GM12873 (cell line): ENCODE data around the gene CPT1B.

Experiments
- TF ChIP-seq, protein P1 (sequence below): IDR thresholded peaks from 2 replicates; pipeline ENCODE4 v1.5.1; 2012; ENCODE audit warnings: low read depth, mild to moderate bottlenecking, moderate library complexity, low read length, control low read depth; ENCODE audit not compliant: insufficient read depth; ENCODE audit errors: missing control alignments

Gene CPT1B

DNA sequence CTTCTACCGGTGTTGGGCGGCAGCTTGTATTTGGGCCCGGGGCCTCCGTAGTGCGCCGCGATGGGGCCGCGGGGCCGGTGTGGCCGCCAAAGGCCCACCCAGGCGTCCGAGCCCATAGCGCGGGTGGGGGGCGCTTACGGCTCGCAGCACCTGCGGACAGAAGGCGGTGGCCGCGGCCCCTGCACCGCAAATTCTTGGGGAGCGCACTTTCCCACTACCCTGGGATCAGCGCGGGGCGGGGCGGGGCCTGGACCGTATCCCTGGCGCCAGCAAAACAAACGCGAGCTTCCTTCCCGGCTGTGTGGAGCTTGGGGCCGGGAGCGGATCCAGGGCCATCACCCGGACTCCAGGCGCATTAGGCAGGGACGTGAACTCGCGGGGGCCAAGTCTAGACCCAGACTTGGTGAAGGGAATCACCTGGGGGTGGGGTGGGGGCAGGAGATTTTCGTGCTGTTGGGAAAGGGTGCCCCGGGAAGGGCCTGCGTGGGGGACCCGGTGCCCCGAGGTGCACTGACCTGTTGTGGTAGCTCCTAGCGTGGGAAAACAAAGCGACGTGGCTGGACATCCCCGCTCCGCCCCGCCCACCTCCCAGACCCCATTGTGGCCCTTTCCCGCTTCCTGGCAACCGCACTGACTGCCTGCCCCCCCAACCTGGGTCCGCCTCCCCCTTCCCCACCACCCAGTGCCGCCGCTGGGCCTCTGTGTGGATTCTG lies 46.1 kb downstream of the CPT1B start:
- TF ChIP-seq, protein P1, sequence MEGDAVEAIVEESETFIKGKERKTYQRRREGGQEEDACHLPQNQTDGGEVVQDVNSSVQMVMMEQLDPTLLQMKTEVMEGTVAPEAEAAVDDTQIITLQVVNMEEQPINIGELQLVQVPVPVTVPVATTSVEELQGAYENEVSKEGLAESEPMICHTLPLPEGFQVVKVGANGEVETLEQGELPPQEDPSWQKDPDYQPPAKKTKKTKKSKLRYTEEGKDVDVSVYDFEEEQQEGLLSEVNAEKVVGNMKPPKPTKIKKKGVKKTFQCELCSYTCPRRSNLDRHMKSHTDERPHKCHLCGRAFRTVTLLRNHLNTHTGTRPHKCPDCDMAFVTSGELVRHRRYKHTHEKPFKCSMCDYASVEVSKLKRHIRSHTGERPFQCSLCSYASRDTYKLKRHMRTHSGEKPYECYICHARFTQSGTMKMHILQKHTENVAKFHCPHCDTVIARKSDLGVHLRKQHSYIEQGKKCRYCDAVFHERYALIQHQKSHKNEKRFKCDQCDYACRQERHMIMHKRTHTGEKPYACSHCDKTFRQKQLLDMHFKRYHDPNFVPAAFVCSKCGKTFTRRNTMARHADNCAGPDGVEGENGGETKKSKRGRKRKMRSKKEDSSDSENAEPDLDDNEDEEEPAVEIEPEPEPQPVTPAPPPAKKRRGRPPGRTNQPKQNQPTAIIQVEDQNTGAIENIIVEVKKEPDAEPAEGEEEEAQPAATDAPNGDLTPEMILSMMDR, result no peak

DNA sequence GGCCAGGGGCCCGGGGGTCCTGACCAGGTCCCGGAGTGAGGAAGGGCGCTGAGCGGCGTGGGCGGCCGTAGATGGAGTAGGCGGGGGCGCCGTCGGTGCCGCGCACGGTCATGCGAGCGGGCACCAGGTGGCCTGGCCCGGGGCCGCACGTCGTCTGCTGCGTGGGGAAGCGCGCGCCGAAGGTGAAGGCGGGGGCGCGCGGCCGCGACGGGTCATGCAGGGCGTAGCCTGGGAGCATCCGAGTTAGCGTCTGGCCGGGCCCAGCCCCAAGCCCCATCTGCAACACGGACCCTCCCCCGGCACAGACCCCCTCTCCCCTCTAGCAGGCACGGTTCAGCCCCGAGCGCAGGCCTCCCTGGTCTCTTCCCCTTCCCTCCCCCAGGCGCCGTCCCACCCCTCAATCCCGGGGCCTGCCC lies 46.7 kb downstream of the CPT1B start:
- TF ChIP-seq, protein P1, result no peak

DNA sequence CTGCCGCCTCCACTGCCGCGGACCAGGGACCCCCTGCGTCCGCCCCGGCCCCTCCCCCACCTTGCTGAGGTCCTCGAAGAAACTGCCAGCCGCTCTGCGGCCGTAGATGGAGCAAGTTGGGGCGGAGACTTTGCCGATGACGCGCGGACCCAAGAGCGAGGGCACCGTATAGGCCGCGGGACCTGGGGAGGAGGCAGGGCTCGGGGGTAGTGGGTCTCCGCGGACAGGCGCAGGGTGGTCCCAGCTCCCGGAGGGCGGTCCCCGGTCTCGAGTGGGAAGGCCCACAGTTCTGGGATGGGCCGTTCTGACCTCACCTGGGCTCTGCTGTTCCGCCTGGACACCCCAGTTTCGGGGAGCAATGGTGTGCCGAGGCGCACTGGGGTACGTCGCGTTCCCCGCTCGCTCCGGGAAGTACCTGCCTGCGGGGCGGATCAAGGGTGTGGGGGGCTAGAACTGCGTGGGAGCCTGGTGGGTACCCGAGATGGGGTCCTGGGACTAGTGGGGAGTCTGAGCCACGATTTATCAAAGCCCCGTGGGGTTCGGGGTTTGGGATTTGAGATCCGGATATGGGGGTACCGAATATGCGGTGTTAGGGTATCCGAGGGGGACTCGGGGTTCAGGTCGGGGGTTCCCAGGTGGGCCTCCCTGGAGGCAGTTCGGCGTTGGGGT lies 47.2 kb downstream of the CPT1B start:
- TF ChIP-seq, protein P1, result no peak

DNA sequence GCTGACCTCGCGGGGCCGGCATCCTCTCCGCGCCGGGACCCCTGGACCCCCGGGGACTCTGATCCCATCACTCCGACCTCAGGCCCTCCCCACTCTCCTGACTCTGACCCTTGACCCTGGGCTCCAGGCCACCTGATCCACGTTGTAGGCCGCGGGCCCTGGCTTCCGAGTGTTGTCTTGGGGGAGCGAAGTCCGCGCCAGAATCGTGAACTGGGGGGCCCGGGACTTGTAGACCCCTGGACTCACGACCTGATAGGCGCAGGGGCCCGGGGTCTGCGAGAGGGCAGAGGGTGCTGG lies 47.7 kb downstream of the CPT1B start:
- TF ChIP-seq, protein P1, result no peak

DNA sequence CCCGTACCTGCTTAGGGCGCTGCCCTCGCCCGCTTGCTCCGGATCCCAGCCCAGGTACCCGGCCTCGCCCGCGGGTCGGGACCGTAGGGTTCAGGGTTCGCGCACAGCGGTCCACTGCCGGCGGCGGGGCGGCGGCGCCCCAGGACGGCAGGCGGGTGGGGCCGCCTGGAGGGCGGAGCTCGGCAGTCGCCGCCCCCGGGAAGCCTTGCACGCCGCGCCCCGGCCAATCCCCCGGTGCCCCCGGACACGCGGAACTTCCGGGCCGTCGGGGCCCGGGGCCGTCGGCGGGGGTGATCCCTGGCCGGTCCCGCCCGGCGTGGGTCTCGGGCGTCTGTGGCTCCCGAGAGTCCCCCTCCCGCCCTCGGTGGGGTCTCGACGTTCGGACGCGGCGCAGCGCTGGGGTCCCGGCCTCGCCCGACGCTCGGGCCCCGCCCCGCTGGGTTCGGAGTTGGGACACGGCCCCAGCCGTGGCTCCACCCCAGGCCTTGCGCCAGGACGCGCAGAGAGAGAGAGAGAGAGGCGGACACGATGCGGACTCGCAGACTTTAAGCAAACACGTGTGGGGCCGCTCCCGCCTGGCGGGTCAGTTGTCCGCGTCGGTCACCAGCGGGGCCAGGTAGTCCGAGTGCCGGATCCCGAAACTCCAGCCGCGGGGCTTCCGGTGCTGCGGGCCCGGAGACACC lies 48.2 kb downstream of the CPT1B start, which contains the start of gene TYMP:
TSS of gene TYMP (minus strand) at position 116 of the 683 bp plus-strand sequence. CDS start 303 bp downstream, outside the sequence.
- TF ChIP-seq, protein P1, result no peak

DNA sequence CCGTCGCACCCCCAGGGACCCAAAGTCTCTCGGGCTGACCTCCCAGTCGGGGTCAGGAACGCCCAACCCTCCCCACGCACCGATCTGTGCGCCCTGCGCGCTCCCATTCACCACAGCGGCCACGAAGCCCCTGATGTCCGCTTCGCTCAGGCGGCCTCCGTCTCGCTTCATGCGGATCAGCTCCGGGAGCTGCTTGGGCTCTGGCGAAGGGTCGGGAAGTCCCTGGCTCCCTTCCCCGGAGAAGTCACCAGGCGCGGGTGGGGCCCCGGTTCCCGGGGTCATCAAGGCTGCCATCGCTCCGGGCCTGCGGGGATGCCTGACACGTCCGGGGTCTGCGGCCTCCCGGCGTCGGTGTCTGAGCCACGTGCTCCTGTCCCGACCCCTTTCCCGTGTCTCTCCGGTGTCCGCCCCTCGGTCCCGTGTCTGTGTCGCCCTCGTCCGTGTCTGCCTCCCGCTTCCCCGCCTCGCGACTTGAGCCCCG lies 48.8 kb downstream of the CPT1B start:
- TF ChIP-seq, protein P1, result no peak
